Measurements from ENCODE around the gene TGM6. TPM values are rescaled to one million over a fixed set of nuclear protein-coding genes. Genes with fewer than 3 reads are reported as not detected.

The TGM6 gene
- total RNA-seq, 1 experiment from 2014 or later, result not detected

- no peaks in the 10 kb centered on the region for H3K36me3 ChIP-seq (replicated peaks; ENCODE audit: control insufficient read depth, insufficient read depth, low read length)
- DNase-seq, result no peak
- H3K27me3 ChIP-seq (ENCODE audit: control insufficient read depth, insufficient read depth, low read length), result no peaks in the 10 kb centered on the region
- H3K4me3 ChIP-seq (ENCODE audit: insufficient read depth, low read depth, low read length), result no peak overlapping the region
These were observed 30.9 kb upstream of the TGM6 start for GRCh38 chr20:2349801-2350200.

- Histone ChIP-seq H3K27me3 (ENCODE audit: control insufficient read depth, insufficient read depth, low read length) (no peaks in the 10 kb centered on the region), H3K4me3 (ENCODE audit: insufficient read depth, low read depth, low read length) (no peak overlapping the region), H3K36me3 (replicated peaks; ENCODE audit: control insufficient read depth, insufficient read depth, low read length) (no peaks in the 10 kb centered on the region)
These were observed 30.1 kb upstream of the TGM6 start for GRCh38 chr20:2350606-2351005.

GRCh38 chr20:2353231-2353630 is 27.5 kb upstream of the TGM6 start:
- DNase-seq, result no peak
- Histone ChIP-seq H3K4me3 (ENCODE audit: insufficient read depth, low read depth, low read length) (no peak overlapping the region), H3K36me3 (replicated peaks; ENCODE audit: control insufficient read depth, insufficient read depth, low read length) (no peaks in the 10 kb centered on the region), H3K27me3 (ENCODE audit: control insufficient read depth, insufficient read depth, low read length) (no peaks in the 10 kb centered on the region)

More at GRCh38 chr20:2350606-2351005, 30.1 kb upstream of the TGM6 start:
- DNase-seq, result no peak

- no peak for DNase-seq
- no peak overlapping the region for H3K4me3 ChIP-seq (ENCODE audit: insufficient read depth, low read depth, low read length)
These were observed 23.6 kb upstream of the TGM6 start for GRCh38 chr20:2357114-2357513.

GRCh38 chr20:2358006-2358405 is 22.7 kb upstream of the TGM6 start:
- H3K36me3 ChIP-seq (replicated peaks; ENCODE audit: control insufficient read depth, insufficient read depth, low read length), result no peaks in the 10 kb centered on the region
- no peak overlapping the region for H3K4me3 ChIP-seq (ENCODE audit: insufficient read depth, low read depth, low read length)
- DNase-seq, result no peak
- no peaks in the 10 kb centered on the region for H3K27me3 ChIP-seq (ENCODE audit: control insufficient read depth, insufficient read depth, low read length)

More at GRCh38 chr20:2357114-2357513, 23.6 kb upstream of the TGM6 start:
- H3K36me3 ChIP-seq (replicated peaks; ENCODE audit: control insufficient read depth, insufficient read depth, low read length), result no peaks in the 10 kb centered on the region
- H3K27me3 ChIP-seq (ENCODE audit: control insufficient read depth, insufficient read depth, low read length), result no peaks in the 10 kb centered on the region

GRCh38 chr20:2361035-2361593 is 19.6 kb upstream of the TGM6 start:
- DNase-seq, result no peak
- no peak overlapping the region for H3K4me3 ChIP-seq (ENCODE audit: insufficient read depth, low read depth, low read length)
- H3K36me3 ChIP-seq (replicated peaks; ENCODE audit: control insufficient read depth, insufficient read depth, low read length), result no peaks in the 10 kb centered on the region
- no peaks in the 10 kb centered on the region for H3K27me3 ChIP-seq (ENCODE audit: control insufficient read depth, insufficient read depth, low read length)

DNA sequence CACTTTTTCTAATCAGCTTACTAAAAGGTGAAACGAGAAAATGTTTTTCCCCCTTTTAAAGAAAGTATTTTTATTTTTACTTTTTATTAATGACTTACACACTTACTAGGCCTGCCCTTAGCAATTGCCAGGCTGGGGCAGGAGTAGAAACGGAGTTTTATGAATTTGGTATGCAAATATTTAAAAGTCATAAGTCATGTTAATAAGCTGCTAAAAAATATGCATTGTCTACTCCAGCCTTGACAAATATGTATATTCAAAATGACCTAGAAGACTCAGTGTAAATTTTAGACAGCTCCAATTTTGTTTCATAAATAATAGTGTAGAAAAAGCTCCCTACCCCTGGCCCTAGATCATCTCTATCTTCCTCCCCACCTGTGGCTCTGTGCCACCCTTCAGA is 17.5 kb upstream of the TGM6 start:
- Histone ChIP-seq H3K27me3 (ENCODE audit: control insufficient read depth, insufficient read depth, low read length) (no peaks in the 10 kb centered on the region), H3K36me3 (replicated peaks; ENCODE audit: control insufficient read depth, insufficient read depth, low read length) (no peaks in the 10 kb centered on the region), H3K4me3 (ENCODE audit: insufficient read depth, low read depth, low read length) (no peak overlapping the region)
- no peak for DNase-seq

GRCh38 chr20:2363587-2363986 is 17.1 kb upstream of the TGM6 start:
- H3K4me3 ChIP-seq (ENCODE audit: insufficient read depth, low read depth, low read length), result no peak overlapping the region
- no peaks in the 10 kb centered on the region for H3K27me3 ChIP-seq (ENCODE audit: control insufficient read depth, insufficient read depth, low read length)
- DNase-seq, result no peak

DNA sequence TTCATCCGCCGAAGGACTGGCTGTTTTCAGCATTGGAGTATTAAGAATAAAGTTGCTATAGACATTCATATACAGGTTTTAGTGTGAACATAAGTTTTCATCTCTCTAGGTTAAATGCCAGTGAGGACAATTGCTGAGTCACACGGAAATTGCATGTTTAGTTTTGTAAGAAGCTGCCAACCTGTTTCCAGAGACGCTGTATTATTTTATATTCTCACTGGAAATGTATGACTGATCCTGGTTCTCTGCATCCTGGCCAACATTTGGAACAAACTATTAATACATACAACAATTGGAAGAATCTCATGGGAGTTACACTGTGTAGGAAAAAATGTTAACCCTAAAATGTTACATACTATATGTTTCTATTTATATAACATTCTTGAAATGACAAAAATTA is 16.7 kb upstream of the TGM6 start:
- Histone ChIP-seq H3K27me3 (ENCODE audit: control insufficient read depth, insufficient read depth, low read length) (no peaks in the 10 kb centered on the region), H3K4me3 (ENCODE audit: insufficient read depth, low read depth, low read length) (no peak overlapping the region), H3K36me3 (replicated peaks; ENCODE audit: control insufficient read depth, insufficient read depth, low read length) (no peaks in the 10 kb centered on the region)
- no peak for DNase-seq

More at GRCh38 chr20:2363587-2363986, 17.1 kb upstream of the TGM6 start:
- no peaks in the 10 kb centered on the region for H3K36me3 ChIP-seq (replicated peaks; ENCODE audit: control insufficient read depth, insufficient read depth, low read length)

DNA sequence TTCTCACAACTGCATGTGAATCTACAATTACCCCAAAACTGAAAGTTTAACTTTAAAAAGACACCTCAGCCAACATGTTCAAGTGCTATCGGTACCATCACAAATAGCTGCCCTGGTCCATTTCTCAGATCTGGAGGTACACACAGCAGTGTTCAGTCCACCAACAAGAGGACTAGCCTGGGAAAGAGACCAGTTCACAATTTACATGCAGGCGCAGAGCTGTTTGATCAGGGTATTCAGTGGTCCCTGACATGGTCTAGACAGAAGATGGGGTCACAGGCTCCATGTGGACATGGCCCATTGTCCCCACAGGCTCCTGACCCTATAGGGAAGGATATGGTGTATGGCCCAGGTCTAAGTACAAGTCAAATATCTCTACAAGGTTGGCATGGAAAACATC is 15.6 kb upstream of the TGM6 start:
- no peaks in the 10 kb centered on the region for H3K36me3 ChIP-seq (replicated peaks; ENCODE audit: control insufficient read depth, insufficient read depth, low read length)
- H3K27me3 ChIP-seq (ENCODE audit: control insufficient read depth, insufficient read depth, low read length), result no peaks in the 10 kb centered on the region
- no peak for DNase-seq
- no peak overlapping the region for H3K4me3 ChIP-seq (ENCODE audit: insufficient read depth, low read depth, low read length)

DNA sequence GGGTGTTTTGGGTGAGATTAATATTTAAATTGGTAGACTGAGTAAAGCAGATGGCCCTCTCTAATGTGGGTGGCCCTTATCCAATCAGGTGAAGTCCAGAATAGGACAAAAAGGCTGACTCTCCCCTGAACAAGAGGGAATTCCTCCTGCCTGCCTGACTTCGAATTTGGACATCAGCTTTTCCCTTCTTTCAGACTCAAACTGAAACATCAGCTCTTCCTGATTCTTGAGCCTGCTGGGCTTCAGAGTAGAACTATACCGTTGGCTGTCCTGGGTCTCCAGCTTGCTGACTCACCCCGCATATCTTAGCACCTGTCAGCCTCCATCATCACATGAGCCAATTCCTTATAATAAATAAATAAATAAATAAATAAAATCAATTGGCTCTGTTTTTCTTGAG is 15.0 kb upstream of the TGM6 start:
- DNase-seq, result no peak
- no peaks in the 10 kb centered on the region for H3K27me3 ChIP-seq (ENCODE audit: control insufficient read depth, insufficient read depth, low read length)

GRCh38 chr20:2368621-2369020 is 12.1 kb upstream of the TGM6 start:
- H3K27me3 ChIP-seq (ENCODE audit: control insufficient read depth, insufficient read depth, low read length), result no peaks in the 10 kb centered on the region
- H3K4me3 ChIP-seq (ENCODE audit: insufficient read depth, low read depth, low read length), result no peak overlapping the region
- no peaks in the 10 kb centered on the region for H3K36me3 ChIP-seq (replicated peaks; ENCODE audit: control insufficient read depth, insufficient read depth, low read length)
- DNase-seq, result no peak

More for the DNA sequence above, 15.0 kb upstream of the TGM6 start:
- Histone ChIP-seq H3K36me3 (replicated peaks; ENCODE audit: control insufficient read depth, insufficient read depth, low read length) (no peaks in the 10 kb centered on the region), H3K4me3 (ENCODE audit: insufficient read depth, low read depth, low read length) (no peak overlapping the region)

DNA sequence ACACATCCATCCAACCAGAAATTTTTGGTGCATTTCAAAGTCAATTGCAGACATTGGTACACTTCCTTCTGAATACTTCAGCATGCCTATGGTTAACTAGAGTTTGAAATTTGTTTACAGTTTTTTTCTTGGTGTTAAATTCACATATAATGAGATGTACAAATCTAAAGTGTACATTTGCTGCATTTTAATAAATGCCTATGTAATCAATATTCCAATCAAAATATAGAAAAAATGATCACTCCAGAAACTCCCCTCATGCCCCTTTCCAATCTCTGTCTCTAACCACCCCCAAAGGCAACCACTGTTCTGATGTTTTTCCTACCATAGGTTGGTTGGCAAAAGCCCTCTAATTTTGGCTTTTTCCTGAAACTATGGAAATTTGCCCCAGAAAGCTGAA is 7.6 kb upstream of the TGM6 start:
- DNase-seq, result no peak
- Histone ChIP-seq H3K4me3 (ENCODE audit: insufficient read depth, low read depth, low read length) (no peak overlapping the region), H3K27me3 (ENCODE audit: control insufficient read depth, insufficient read depth, low read length) (no peaks in the 10 kb centered on the region), H3K36me3 (replicated peaks; ENCODE audit: control insufficient read depth, insufficient read depth, low read length) (no peaks in the 10 kb centered on the region)

DNA sequence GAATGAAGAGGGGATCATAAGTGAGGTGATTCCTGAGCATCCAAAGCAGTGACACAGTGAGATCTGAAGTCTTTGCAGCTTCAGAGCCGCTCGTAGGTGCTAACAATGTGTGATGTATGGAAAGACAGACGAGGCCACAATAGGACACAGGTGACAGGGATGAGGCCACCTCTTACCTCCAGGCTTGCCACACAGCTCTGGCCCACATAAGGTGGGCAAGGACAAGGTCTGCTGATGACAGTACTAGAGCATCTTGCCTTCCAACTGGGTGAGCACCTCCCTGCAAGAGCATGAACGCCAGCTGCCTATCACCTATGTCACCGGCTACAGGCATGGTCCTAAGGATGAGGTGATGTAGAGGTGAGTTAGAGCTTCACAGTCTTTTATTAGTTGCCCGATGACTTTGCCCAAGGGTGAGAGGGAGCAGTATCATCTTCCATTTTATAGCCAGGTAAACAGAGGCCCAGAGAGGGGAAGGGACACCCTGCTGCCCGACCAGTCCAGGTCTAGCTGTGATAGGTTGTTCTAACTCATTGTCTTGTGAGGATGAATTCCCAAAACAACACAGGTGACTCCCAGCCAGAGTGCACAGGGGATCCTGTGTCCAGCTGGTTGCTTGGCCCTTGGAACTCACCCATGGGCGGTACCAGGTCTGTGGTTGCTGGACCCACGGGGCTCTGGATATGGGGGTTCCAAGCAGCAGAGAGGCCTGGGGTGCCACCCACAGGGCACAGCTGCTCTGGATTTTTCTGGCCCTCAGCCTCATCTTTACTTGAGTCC is 6.2 kb upstream of the TGM6 start:
- H3K36me3 ChIP-seq (replicated peaks; ENCODE audit: control insufficient read depth, insufficient read depth, low read length), result no peaks in the 10 kb centered on the region
- DNase-seq, result no peak
- no peak overlapping the region for H3K4me3 ChIP-seq (ENCODE audit: insufficient read depth, low read depth, low read length)
- no peaks in the 10 kb centered on the region for H3K27me3 ChIP-seq (ENCODE audit: control insufficient read depth, insufficient read depth, low read length)

GRCh38 chr20:2378893-2379292 is 1.8 kb upstream of the TGM6 start:
- no peak overlapping the region for H3K4me3 ChIP-seq (ENCODE audit: insufficient read depth, low read depth, low read length)
- H3K27me3 ChIP-seq (ENCODE audit: control insufficient read depth, insufficient read depth, low read length), result no peaks in the 10 kb centered on the region
- no peaks in the 10 kb centered on the region for H3K36me3 ChIP-seq (replicated peaks; ENCODE audit: control insufficient read depth, insufficient read depth, low read length)
- no peak for DNase-seq
